Stimulated activated CD8-positive, alpha-beta memory T cell treated with anti-CD3 and anti-CD28 coated beads, Interleukin-15, amount 100 ng/mL, for 1 hour (primary cell): ENCODE results near the gene ZNF507.

Source experiments
- DNase-seq: peaks from one replicate; pipeline ENCODE4 v3.0.0-alpha.2; 2020; ENCODE audit warnings: low read depth

Gene ZNF507

DNA sequence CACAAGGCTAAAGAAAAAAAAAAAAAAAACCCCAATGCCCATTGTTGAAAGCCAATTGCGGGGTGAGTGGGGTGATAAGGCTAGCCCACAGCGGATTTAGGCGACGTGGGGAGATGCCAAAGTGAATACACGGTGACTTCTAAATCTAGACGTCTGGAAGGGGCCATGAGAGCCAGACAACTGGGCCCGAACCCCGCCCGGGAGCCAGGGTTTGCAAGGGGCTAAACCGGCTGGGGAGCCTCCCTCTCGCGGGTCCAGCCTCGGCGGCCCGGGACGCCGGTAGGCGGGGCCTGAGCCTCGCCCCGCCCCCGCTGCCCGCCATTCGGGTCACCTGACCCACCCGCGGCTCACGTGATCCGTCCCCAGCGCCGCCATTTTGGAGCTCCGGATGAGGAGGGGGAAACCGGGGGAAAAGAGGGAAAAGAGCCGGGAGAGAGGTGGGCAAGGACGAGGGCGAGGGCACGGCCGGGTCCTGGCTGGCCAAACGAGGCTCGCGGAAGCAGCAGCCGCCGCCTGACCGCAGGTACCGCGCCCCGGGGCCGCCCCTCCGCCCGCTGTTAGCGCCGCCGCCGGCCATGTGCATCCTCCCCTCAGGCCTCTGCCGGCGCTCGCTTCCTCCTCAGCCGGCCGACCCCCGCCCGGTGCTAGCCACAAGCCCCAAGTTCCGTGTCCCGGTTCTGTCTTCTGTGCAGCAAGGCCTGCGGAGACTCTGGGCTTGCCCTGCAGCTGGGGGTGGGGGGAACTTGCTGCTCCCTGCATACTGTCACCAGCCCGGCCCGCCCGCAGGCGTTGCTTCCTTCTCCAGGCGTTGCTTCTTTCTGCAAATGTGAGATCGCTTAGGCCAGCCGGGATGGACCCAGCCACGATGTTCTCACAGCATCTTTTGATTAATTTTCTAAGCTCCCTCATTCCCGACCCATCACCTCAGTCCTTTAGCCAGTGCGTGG, at the start of gene ZNF507:
Gene ZNF507 (plus strand): TSS at position 350 of the 947 bp plus-strand sequence. CDS start 7,221 bp downstream, outside the sequence.
- DNase-seq, result peak; percentile 62

DNA sequence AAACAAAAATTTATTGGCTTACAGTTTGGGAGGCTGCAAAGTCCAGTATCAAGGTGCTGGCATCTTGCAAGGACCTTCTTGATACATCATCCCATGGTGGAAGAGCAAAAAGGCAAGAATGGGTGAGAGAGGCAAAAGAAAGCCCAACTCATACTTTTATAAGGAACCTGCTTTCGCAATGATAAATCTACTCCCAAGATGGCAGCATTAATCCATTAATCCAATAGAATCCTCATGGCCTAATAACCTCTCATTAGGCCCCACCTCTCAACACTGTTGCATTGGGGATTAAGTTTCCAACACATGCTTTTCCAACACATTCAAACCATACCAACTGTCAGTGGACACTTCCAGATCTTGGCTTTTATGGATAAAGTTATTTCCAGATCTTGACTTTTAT, 48.7 kb upstream of the ZNF507 start:
- no peak for DNase-seq

DNA sequence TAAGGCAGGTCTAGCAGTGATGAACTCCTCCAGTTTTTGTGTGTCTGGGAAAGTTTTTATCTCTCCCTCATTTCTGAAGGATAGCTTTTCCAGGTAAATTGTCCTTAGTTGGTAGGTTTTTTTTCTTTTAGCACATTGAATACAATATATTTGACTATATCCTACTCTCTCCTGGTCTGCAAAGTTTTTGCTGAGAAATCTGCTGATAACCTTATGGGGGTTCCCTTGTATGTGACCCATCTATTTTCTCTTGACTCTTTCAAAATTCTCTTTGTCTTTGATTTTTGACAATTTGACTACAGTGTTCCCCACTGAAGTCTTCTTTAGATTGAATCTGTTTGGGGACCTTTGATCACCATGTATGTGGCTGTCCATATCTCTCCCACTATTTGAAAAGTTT, 42.6 kb upstream of the ZNF507 start:
- no peak for DNase-seq

DNA sequence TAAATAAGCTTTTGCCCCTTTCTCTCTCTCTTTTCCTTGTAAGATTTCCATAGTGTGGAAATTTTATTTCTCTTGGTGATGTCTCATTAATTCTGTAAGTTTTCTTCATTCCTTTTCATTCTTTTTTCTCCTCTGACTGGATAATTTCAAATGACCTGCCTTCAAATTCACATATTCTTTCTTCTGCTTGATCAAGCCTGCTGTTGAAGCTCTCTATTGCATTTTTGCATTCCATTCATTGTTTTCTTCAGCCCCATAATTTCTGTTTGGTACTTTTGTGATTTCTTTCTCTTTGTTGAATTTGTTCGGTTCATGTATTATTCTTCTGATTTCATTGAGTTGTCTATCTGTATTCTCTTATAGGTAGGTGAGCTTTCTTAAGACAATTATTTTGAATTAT, 42.2 kb upstream of the ZNF507 start:
- no peak for DNase-seq

DNA sequence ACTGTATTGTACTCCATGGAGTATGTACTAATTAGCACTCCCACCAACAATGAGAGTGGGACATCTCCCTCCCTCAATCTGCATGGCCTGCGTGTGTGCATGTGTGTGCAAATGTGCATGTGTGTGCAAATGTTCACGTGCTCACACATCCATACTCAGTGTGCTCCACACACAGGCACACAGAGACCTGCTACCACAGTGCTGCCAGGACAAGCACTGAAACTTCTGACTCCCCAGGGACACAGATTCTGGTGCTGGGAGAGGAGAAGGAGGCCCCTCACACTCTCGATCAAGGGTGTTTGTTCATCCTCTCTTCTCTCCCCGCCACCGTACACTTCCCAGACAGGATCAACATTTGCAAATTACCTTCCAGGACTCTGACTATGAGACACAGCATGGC, 37.8 kb upstream of the ZNF507 start:
- DNase-seq, result no peak

DNA sequence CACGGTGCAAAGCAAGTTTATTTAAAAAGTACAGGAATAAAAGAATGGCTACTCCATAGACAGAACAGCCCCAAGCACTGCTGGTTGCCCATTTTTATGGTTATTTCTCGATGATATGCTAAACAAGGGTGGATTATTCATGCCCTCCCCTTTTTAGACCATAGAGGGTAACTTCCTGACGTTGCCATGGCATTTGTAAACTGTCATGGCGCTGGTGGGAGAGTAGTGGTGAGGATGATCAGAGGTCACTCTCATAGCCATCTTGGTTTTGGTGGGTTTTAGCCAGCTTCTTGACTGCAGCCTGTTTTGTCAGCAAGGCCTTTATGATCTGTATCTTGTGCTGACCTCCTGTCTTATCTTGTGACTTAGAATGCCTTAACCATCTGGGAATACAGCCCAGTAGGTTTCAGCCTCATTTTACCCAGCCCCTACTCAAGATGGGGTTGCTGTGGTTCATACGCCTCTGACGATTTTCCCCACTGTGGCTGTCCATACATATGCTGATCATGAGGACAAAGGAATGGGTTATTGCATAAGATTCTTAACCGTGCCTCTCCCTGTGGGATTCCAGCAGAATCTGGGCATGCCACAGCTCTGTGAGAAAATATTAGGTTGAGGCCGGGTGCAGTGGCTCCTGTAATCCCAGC, 36.9 kb upstream of the ZNF507 start:
- DNase-seq, result no peak

DNA sequence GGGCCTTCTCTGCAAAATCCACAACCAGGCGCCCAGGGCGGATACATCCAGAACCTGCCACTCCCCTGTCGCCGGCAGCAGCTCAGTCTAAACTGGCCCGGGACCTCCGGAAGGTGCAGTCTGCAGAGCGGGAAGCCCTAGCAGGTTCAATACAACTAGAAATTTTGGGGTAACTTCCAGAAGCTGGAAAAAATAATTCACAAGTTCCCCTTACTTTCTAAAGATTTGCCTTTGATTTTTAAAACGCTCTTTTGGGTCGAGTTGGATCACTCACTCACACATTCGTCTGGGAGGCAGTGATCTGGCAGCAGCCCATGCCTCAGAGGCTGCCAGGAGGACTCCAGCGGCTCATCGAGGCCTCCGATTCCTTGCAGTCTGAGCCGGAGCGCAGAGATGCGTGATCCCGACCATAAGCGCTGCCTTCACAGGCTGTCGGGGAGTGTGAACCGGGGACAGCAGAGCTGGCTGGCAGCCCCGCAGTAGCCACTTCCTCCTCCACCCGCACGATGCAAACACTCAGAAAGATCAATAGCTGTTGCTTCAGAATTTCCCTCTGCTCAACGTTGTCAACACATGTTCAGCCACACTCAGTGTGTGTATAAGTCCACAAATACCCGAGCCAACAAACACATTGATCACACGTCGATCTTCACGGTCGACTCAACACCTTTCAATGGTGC, 35.6 kb upstream of the ZNF507 start:
- no peak for DNase-seq

DNA sequence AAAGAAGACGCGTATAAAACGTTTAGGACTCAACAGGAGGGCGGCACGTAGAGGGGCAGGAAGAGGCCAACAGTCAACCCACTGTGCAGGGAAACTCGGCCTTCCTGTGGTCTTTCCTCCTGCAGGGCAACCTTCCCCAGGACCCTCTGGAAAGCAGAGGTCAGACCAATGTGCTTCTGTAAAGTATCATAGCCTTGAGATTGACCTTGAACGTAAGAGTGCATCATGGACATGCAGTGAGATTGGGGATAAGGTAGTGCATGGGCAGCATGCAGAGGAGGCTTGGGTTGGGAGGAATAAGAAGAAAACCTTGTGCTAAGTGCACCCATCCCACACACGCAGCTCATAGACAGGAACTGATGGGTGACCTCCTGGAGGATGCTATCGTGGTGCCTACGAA, 34.0 kb upstream of the ZNF507 start:
- no peak for DNase-seq

DNA sequence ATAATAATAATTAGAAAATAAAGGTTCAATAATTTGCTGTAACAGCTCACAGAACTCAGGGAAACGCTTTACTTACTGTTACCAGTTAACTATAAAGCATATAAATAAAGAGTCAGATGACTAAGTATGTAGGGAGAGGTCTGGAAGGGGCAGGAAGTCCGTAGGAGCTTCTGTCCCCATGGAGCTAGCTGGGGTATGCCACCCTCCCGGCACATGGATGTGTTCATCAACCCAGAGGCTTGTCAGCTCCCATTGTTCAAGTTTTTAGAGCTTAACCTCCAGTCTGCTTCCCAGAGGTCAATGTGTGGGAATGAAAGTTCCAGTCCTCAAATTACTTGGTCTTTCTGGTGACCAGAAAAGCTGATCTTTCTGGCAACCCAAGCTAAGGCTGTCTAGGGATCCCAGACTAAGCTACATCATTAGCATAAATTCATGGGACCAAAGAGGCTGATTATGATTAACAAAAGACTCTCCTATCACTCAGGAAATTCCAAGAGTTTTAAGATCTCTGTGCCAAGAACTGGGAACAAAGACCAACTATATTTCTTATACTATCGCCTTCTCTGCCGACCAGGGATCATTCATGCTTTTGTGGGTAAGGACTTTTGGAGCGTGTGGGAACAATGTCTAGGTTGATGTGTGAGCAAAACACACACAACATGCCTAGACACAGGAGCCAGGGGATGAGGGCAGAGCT, 31.7 kb upstream of the ZNF507 start:
- no peak for DNase-seq

DNA sequence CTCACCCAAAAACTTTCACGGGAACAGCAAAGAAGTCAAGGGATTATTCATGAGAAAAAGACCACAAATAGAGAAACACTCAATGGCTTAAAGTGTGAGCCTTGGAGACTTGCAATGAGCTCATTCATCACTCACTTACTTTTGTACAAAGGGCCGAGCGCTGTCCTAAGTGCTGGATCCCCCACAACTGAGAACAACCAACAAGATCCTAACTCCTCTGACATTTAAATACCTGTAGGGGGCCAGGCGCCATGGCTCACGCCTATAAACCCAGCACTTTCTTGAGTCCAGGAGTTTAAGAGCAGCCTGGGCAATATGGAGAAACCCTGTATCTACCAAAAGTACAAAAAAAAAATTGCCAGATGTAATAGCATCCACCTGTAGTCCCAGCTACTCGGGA, 29.4 kb upstream of the ZNF507 start:
- DNase-seq, result no peak

DNA sequence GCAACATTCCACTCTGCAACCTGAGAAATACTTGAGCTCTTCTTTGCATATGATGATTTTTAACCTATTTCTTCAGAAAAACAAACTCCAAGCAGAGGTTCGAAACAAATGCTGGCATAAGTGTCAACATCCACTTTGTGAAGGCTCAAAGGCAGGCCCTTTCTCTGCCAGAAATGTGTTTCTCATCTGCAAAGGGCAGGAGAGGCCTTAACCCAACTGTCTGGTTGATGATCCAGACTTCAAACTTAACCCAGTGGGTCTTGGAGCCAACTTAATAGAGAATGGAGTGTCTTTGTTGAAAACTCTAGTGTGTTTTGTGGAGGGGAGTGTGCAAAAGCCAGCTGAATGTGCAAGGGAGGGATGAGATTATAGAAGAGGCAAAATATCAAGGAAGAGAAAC, 28.3 kb upstream of the ZNF507 start:
- no peak for DNase-seq

DNA sequence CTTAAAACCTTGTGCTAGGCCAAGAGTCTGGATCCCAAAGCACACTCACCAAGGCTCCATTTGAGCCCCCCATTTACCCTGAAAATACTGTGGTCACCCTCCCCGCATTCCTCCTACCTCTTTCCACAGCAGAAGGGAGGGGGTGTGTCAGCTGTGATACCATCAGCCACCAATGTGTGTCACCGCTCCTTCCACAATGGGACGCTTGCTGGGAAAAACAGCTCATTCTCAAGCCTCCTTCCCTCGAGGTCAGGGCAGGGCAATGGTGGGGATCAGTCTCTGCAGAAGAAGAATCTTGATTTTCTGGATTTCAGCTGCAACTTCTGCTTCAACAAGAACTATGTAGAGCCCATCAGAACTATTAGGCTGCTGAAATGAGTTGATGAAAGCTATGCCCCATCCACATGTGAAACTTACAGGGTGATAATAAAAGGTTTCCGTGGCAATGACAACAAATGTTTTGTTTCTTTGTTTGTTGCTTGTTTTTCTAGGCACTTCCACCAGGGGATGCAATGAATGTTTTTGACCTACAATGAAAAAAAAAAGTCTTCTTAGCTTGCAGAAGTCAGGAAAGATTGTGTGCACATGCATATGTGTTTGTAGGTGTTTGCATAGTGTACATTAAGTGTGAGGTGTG, 26.4 kb upstream of the ZNF507 start:
- DNase-seq, result no peak

DNA sequence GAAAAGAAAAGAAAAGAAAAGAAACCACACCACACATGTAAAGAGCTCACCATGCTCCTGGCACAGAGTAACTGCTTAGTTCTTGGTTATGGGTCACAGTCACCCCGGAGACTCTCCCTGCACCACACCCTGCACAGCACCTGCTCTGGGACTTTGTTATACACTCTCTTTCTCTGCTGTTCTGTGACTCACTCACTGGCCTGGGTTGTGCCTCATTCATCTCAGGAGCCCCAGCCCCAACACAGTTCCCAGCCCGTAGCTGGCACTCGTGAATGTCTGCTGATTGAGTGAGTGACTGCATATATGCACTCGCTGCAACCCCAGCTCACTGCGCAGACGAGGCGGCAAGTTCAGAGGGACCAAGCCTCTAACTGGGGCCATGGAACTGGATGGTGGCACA, 22.9 kb upstream of the ZNF507 start:
- no peak for DNase-seq

DNA sequence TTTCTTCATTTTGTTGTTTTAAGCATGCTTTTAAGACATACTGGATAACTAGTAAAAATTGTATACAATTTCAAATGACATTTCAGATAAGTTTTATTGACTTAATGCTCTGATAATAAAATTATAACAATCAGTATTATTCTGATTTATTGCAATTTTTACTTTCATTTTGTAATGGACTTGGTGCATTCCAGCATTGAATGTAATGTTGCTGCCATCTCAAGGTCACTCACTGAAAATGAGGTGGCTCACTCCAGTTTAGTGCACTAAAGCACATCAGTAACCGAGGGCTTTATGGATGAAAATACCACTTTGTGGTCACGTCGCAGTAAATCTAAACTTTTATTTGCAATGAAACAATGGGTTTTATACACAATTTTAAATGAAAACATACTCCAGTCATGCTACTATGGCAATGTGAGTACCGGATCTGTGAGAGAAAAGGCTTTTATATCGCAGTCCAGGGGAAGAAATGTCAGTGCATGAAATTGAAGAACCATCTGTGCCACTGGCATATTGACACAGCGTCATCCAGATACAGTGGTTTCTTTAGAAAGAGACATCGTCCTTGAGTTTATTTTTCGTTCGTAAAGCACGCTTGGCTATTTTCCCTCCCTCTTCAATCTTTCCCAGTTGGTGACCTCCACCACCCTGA, 20.7 kb upstream of the ZNF507 start:
- DNase-seq, result no peak

DNA sequence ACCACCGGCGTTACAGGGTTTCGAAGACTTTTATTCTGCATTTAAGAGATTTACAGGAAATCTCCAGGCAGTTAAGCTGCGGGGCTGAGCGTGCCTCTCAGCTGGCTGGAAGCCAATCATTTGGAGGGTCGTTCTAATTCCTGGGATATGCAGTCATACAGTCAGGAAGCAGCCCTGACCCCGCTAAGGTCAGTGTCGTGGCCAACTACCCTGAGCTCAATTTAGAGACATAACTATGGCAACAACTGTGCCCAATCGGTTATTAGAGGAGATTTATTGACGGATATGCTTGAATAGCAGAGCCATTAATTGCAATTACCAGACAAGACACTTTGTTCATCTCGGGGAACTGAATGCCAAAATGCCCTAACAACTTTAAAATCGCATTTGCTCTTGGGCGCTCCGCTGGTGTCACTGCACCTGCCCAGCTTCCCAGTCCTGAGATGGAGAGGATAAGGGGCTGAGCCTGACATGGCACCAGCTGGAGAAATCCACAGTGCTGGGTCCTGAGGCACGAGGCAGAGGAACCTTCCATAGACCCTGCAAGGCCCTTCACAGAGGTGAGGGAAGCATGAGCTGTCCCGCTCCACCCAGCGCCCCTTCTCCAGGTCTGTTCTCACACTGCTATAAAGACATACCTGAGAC, 15.1 kb upstream of the ZNF507 start:
- no peak for DNase-seq

DNA sequence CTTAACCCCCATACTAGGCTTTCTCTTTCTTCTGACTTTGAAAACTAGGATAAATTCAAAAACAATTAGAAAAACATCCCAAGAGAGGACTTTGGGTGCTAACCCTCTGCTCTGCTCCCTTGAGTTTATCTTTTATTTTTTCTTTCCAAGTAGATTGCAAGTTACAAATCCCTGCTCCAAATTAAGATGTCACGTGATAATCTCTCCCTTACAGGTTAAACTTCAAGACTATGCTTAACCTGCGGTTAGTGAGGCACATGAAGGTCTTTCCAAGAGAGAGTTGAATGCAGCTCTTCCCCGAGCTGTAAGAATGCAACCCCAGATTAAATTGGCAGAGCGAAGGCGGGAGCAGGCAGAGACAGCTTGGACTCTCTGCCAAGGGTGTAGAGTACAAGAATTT, 12.2 kb upstream of the ZNF507 start:
- no peak for DNase-seq

DNA sequence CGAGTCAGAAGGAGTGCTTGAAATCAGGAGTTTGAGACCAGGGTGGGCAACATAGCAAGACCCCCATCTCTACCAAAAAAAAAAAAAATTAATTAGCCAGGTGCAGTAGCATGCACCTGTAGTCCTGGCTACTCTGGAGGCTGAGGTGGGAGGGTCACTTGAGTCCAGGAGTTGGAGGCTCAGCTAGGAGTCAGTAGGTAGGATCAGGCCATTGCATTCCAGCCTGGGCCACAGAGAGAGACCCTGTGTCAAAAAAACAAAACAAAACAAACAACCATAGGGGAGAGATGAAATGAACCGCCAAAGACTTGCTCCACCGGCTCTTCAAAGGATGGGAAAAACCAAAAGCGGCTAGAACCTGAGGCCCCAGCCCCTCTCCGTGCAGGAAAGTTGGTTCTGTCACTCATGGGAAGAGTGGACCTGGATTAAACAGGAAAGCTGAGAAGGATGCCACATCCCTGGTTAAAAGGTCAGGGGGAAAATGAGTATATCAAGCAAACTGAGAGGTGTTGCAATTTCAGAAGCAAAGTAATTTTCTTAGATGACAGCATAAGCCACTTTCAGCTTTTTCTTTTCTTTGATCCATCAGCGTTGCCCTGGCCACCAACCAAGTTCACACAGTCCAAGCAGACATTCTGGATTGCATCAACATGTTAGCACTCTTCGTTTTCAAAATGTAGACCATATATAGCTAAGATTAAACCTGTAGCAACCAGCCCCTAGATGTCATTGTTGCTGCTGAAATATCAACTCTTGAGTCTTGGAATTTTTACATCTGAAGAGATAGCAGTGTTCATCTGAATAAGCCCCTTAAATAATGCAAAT, 8.9 kb upstream of the ZNF507 start:
- DNase-seq, result no peak

DNA sequence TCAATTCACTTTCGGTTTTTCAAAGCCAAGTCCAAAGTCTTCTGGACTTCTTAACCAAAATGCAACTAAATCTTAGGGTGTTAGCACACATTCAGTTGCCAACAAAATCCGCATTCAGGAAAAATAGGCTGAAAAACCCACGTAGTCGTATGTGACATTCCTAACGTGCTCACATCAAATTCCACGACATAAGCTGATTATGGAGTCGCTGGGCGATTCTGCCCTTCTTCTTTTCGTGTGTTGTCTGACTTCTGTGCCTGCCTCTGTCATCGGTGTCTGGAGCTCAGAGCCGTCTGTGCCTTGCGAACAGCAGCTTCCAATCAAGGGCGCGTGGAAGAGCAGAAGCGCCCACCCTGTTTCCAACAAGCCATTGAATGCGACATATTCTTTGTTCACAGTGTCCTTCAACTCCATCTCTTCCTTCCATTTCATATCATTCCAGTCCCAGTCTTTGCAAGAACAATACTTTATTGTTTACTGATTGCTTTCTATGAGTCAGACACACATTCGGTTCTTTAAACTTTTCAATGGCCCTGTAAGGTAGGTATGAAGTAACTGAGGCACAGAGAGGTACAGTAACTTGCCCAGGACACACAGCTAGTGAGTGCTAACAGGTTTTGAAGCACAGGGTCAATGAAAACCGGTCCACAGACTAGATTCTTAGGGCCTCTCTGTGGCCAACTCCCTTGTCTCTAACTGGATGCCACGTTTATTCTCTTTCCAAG, 8.2 kb upstream of the ZNF507 start:
- no peak for DNase-seq

DNA sequence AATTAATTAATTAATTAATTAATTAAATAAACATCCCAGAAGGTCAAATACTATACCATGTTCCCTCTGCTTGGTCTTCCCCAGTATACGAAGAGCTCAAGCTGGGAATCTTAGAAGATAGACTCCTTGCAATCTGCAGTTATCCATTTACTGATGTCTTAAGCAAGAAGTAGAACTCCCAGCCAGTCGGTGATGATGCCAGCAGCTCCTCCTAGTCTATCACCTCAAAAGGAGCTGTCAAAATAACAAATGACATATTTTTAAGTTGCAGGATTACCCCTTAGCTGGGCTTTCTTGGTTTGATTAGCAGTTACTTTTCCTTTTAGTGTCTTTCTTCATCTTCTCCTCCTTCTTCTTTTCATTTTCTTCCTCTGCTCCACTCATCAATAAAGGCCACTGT, 6.0 kb upstream of the ZNF507 start:
- no peak for DNase-seq
